ENCODE data around the gene GPLD1.
"Not testable (repeated sequence)": the region's sequence is repeated elsewhere in the genome, so short reads cannot be mapped to it uniquely, and the experiment has no call there.

The GPLD1 gene

DNA sequence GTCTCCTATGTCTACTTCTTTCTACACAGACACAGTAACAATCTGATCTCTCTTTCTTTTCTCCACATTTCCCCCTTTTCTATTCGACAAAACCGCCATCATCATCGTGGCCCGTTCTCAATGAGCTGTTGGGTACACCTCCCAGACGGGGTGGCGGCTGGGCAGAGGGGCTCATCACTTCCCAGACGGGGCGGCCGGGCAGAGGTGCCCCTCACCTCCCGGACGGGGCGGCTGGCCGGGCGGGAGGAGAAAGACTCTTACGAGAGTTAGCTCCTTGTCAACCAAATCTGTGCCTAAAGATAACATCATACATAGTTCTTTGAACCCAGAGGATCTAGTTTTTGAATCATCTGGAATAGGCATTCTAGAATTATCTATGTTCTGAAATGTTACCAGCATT lies 74.8 kb downstream of the GPLD1 start:
- not testable (repeated sequence) for DNase-seq (ENCODE audit: low read depth, low spot score)

DNA sequence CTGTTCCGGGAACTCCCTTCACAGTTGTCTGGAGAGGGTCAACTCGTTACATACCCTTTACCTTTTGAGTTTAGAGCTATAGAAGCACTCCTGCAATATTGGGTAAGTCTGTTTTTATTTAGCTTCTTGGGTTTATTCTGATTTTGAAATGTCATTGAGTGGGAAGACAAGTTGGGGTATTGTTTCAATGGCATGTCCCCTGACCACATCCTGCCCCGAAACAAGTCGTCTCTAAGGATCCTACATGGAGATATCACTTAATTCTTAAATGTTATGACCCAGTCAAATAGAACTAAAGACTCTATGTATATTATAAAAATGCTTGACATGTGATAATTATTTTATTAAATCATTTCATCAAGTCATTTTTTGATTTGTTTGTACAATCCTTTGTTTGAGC lies 77.1 kb downstream of the GPLD1 start:
- DNase-seq (ENCODE audit: low read depth, low spot score) = no peak

DNA sequence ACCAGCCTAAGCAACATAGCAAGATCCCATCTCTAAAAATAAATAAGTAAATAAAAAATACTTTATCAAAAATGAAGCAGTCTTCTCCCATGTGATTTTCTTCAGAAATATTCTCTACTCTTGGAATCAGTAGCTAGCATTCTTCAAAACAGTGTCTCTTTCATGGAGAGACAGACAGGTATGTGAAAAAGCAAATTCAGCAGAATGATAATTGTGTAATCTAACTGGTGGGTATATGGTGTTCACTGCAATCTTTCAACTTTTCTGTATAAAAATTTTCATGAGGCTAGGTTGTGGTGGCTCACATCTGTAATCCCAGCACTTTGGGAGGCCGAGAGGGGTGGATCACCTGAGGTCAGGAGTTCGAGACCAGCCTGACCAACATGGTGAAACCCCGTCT lies 78.8 kb downstream of the GPLD1 start:
- no peak for DNase-seq (ENCODE audit: low read depth, low spot score)

DNA sequence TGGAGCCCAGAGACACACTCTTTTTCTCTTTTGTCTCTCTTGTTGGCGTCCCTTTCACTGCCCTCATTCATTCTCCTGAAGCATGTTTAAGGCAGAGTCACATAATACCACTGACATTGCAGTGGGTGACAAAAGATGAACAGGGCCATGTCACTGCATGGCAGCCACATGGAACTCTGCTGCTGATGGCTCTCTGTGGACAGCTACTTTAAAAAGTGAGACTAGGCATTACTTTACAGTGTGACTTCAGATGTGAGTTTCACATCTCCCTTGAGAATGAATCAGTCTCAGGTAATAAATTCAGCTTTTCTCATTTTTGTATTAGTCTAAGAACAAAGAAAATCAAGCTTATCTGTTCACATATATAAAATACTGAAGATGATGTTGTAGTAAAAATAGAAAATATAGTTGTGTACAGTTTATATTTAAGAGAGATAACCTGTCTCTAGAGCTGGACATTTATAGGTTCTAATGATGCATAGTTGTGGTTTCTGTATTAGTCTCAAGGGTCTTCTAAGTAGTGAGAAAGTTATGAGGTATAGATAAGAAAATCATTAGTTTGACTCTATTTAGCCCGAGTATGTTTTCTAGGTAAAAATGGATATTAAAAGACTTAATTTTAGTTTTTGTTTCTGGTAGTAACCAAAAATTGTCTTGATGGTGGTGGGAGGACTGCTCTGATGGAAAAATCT lies 80.5 kb downstream of the GPLD1 start:
- DNase-seq (ENCODE audit: low read depth, low spot score) = no peak

DNA sequence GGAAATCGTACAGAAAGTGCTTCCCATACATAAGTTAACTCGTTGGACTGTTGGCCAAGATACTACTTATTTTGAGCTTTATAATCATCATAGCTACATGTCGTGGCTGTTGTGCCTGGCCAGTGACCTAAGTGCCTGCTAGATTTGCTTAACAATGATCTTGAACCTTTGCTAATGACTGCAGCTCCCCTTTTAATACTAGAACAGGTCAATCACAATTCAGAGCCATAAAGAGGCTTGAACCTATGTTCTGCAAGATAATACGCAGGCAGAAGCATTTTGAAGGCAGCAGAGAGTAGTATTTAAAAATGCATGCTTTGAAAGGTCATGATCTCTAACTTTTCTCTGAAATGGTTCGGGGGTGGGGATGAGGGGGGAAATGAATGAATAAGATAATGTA lies 84.1 kb downstream of the GPLD1 start:
- no peak for DNase-seq (ENCODE audit: low read depth, low spot score)

DNA sequence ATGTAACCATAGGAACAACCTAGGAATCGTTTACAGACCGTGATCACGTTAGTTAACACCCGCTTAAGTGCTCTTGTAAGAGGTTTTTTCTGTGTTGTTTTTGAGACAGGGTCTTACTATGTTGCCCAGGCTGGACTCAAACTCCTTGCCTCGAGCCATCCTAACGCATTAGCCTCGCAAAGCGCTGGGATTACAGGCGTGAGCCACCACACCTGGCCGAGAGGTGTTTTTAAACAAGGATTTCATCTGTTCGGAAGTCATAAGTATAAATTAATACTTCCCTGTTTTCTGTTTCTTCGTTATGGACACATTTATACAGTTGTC lies 85.9 kb downstream of the GPLD1 start:
- no peak for DNase-seq (ENCODE audit: low read depth, low spot score)

DNA sequence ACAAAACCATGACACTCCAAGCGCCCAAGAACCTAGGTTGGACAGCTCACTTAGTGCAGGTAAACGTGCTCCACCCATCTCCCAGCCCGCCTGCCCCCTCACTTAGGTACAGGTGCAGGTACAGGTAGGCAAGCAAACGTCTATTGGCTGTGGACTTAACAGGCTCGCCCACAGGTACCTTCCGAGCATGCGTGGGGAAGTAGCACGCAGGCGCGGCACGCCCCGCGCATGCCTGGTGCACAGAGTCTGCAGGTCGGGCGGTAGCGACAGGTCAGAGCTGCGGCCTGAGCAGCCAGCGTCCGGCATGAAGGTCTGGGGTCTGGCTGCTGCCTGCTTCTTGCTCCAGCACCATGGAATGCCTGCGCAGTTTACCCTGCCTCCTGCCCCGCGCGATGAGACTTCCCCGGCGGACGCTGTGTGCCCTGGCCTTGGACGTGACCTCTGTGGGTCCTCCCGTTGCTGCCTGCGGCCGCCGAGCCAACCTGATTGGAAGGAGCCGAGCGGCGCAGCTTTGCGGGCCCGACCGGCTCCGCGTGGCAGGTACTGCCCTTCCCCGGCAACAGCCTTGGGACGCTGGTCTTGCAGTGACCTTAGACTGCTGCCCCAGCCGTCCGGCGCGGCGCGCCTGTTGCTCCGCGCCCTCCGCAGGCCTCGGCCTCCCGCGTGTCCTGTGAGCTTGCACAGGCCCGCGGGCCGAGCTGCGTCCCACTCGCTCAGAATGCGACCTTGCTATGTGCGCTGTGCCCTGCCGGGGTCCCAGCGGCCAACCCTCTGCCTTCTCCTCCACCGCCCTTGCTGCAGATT lies 86.5 kb downstream of the GPLD1 start, which contains the start of gene MRS2:
Gene MRS2, plus strand, starts transcription at position 240 of the 804 bp plus-strand sequence. Its CDS starts 111 bp downstream, at position 351.
- peak; percentile 48 for DNase-seq (ENCODE audit: low read depth, low spot score)

DNA sequence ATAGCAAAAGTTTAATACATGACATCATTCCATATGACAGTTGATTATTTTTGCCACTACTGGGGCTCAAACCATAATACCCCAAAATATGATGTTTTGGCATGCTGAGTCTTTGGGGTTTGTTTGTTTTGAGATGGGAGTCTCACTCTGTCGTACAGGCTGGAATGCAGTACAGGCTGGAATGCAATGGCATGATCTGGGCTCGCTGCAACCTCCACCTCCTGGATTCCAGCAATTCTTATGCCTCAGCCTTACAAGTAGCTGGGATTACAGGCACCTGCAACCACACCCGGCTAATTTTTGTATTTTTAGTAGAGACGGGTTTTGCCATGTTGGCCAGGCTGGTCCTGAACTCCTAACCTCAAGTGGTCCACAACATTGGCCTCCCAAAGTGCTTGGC lies 87.9 kb downstream of the GPLD1 start:
- DNase-seq (ENCODE audit: low read depth, low spot score) = no peak

DNA sequence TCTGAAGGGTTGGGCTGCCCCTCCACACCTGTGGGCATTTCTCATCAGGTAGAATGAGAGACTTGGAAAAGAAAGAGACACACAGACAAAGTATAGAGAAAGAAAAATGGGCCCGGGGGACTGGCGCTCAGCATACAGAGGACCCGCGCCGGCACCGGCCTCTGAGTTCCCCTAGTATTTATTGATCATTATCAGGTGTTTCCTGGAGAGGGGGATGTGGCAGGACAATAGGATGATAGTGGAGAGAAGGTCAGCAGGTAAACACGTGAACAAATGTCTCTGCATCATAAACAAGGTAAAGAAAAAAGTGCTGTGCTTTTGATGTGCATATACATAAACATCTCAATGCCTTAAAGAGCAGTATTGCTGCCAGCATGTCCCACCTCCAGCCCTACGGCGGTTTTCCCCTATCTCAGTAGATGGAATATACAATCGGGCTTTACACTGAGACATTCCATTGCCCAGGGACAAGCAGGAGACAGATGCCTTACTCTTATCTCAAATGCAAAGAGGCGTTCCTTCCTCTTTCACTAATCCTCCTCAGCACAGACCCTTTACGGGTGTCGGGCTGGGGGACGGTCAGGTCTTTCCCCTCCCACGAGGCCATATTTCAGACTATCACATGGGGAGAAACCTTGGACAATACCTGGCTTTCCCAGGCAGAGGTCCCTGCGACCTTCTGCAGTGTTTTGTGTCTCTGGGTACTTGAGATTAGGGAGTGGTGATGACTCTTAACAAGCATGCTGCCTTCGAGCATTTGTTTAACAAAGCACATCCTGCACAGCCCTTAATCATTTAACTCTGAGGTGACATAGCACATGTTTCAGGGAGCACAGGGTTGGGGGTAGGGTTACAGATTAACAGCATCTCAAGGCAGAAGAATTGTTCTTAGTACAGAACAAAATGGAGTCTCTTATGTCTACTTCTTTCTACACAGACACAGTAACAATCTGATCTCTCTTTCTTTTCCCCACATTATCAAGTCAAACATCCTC lies 89.0 kb downstream of the GPLD1 start:
- not testable (repeated sequence) for DNase-seq (ENCODE audit: low read depth, low spot score)

DNA sequence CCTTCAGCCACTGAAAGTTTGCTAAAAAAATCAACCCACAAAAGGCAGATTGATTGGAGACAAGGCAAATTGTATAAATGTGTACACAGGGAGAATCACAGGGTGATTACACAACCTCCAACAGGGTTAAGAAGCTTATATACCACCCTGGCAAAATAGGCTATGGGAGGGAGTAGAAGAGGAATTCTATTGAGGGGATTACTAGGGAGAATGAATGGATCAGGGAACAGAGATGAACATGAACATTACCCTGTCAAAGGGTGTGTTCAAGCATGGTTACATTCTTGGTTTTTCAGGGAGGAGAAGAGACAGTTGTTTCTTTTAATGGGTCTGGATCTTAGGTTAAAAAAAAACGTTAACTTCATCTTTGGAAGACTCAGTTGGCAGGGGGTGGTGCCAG lies 91.7 kb downstream of the GPLD1 start:
- DNase-seq (ENCODE audit: low read depth, low spot score) = no peak

DNA sequence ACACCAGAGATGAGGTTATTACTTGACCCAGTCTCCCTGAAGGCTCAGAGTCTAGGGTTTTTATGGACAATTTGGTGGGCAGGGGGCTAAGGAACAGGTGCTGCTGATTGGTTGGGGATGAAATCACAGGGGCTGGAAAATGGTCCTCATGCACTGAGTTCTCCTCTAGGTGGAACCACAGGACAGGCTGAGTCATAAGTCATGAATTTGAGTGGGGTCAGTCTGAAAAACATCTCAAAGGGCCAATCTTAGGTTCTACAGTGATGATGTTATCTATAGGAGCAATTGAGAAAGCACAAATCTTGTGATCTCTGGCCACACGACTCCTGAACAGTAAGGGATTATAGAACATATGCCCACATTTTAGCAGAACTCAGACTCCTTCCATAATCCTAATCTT lies 92.6 kb downstream of the GPLD1 start:
- DNase-seq (ENCODE audit: low read depth, low spot score) = no peak

DNA sequence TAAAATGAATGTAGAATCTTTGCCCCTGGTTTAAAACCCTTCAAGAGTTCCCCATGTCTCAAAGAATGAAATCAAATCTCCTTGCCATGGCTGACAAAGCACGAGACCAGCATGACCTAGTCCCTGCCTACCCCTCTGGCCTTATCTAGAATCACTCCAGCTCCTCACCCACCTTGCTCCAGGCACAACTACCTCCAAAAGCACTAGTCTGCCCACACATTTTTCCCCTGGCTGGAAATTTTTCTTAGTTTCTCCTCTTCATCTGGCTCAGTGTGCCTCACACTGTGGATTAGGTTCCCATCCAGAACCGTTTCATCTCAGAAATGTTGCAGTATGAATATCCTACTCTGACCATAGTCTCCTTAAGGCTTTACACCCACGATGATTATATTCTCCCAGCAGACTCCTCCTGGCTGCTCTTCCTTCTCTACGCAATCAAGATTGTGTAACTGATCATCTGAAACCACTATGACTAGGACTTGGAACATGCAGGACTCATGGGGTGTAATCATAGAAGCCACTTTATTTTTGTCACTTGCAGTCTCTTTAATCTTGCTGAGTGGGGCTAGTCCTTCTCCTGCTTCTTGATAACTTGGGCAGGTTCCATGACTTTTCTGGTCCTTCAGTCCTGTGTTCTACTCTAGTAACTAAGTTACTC lies 94.5 kb downstream of the GPLD1 start:
- no peak for DNase-seq (ENCODE audit: low read depth, low spot score)

DNA sequence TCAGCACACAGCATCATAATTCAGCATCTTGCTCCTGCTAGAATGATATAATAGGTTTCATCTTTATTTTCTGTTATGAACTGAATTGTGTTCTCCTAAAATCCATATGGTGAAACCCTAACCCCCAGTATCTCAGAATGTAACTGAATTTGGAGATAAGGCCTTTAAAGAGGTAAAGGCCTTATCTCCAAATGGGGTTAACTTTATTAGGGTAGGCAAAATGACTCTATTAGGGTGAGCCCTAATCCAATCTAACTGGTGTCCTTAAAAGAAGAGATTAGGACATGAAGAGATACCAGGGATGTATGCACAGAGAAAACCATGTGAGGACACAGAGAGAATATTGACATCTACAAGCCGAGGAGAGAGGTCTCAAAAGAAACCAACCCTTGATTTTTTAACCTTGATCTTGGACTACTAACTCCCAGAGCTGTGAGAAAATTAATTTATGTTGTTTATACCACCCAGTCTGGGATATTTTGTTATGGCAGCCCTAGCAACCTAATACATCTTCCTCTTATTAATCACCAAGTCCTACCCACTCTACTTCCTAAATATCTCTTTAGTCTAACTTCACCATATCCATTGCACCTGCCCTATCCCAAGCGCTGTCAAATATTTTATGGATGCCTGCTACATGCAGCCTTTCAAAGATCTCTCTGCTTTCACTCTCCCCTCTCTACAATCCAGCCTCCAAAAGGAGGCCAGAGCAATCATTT lies 95.2 kb downstream of the GPLD1 start:
- DNase-seq (ENCODE audit: low read depth, low spot score) = no peak

DNA sequence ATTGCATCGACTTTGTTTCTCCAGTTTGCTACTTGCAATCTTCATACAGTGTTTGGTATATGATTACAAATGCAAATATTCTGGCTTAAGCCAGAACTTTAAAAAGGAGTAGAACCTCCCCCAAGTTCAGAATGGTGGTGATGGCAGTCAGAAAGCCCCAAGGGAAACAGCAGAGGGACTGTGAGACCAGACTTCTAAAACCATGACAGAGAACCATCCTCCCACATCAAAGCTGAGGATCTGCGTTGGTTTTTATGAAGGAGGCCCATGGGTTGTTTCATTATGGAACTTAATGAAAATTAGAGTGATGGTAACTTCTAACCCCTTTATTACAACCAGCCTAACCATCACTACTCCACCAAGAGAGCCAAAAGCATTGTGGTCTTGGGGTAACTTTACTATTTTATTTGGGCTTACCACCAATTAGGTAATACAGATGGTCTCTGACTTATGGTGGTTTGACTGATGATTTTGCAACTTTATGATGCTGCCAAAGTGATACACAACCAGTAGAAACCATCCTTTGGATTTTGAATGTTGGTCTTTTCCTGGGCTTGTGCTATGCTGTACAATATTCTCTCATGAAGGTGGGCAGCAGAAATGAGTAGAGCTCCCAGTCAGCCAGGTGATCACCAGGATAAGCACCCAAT lies 97.5 kb downstream of the GPLD1 start:
- no peak for DNase-seq (ENCODE audit: low read depth, low spot score)

DNA sequence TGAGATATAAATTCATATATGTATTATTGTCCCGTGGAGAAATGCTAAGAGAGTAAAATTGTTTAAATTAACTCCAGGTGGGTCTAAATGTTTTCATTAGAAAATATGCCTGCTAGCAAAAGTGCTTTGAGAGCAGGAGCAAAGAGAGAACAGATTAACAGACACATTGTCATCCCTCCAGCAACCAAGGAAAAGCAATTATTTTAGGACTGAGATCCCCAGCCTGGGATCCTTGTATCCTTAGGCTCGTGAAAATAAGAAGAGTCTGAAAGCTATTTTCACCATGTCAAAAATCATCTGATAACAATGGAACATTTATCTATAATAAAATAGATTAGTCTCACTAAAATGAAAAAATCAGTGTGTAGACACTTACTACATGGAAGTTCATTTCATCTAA lies 98.2 kb downstream of the GPLD1 start:
- no peak for DNase-seq (ENCODE audit: low read depth, low spot score)

DNA sequence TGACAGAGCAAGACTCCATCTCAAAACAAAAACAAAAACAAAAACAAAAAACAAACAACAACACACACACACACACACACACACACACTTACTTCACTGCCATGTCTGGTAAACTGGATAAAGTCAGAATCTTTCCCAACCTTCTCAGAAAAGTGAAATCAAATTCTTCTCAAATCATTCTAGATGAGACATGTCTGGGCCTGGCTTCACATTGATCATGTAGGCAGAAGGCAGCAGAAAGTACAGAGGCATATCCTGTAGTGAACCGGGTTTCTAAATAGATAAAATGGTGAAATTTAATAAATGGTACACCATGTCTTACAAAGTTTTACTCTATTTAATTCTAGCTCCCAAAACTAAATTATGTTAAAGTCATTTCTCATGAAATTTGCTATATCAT lies 101.6 kb downstream of the GPLD1 start:
- DNase-seq (ENCODE audit: low read depth, low spot score) = no peak

DNA sequence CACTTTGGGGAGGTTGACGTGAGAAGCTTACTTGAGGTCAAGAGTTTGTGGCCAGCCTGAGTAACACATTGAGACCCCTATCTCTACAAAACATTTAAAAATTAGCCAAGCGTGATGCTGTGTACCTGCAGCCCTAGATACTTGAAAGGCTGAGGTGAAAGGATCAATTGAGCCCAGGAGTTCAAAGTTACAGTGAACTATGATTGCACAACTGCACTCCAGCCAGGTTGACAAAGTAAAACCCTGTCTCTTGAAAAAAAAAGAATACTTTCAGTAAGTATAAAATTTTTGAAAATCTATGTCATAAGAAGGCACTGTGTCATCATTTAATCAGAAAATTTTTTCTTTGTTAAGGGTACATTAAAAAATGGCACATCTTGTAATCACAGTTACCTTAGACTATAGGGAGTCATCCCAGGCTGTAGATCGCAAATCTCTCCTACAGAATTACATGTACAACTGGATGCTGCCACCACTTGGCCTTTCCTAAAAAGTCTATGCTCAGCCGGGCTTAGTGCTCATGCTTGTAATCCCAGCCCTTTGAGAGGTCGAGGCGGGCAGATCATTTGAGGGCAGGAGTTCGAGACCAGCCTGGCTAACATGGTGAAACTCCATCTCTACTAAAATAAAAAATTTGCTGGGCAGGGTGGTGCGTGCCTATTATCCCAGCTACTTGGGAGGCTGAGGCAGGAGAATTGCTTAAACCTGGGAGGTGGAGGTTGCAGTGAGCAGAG lies 103.7 kb downstream of the GPLD1 start:
- DNase-seq (ENCODE audit: low read depth, low spot score) = no peak

DNA sequence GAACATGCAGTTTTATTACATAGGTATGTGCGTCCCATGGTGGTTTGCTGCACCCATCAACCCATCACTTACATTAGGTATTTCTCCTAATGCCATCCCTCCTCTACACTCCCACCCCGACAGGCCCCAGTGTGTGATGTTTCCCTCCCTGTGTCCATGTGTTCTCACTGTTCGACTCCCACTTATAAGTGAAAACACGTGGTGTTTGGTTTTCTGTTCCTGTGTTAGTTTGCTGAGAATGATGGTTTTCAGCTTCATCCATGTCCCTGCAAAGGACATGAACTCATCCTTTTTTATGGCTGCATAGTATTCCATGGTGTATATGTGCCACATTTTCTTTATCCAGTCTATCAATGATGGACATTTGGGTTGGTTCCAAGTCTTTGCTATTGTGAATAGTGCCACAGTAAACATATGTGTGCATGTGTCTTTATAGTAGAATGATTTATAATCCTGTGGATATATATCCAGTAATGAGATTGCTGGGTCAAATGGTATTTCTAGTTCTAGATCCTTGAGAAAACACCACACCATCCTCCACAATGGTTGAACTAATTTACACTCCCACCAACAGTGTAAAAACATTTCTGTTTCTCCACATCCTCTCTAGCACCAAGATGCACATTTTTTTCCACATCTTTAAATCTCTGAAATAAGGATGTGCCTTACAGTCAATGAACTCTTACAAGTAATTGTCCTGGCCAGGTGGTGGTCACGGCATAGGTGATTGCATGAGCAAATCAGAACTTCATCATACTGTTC lies 104.8 kb downstream of the GPLD1 start:
- DNase-seq (ENCODE audit: low read depth, low spot score) = not testable (repeated sequence)
